Raji (cell line): ENCODE results near the gene PTPRM.

Experiments used
- POLR2A ChIP-seq: IDR thresholded peaks from 2 replicates; pipeline ENCODE4 v1.6.1; 2011; ENCODE audit warnings: low read depth, low read length, control low read depth; ENCODE audit not compliant: insufficient read depth

The PTPRM gene

DNA sequence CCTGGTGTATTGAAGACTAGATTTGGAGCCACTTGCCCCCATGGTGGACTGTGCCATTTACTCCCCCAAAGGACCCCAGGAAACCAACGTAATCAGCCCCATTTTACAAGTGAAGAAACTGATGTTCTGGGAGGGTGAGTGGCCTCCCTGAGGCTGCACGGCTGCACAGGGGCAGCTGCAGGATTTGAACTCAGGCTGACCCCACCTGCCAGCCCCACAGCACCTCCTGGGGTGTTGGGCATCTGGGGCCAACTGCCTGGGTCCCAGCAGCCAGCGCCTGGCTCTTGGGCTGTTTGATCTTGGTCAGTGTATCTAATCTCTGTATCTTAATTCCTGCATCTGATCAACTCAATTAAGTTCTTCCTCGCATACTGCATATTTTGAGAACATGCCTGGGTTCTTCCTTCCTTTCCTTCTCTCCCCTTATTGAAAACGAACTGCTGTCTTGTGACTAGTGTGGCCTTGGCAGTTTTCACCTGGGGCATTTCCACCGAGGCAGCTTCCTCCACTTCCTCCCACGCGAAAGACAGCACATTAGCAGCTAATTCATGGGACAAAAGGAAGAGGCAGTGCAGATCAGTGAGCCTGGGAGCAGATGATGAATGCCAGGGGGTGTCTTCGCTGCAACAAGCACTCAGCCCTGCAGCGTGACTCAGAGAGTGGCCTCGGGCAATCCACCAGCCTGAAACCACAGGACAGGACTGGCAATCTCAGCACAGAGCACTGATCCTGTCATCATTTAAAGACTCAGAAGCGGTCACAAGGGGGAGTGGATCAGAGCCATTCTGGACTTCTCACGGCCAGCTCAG, 858.0 kb downstream of the PTPRM start:
- TF ChIP-seq POLR2A: no peak

DNA sequence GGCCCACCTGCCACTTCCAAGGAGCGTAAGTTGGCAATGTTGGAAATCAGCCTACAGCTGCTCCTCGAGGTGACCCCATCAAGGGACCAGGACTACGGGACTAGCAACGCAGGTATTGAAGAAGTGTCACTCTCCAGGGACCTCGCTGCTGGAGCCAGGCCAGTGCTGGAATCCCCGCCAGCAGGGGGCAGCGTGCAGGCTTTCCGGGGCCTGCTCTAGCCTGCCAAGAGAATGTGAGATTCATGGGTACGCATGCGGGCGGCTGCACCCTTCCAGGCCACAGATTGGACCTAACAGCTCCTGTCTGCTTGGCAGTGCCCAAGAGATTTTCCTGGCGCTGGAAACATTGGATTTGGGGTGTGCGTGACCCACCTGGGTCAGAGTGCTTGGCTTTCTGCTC, 859.3 kb downstream of the PTPRM start:
- TF ChIP-seq POLR2A: no peak

DNA sequence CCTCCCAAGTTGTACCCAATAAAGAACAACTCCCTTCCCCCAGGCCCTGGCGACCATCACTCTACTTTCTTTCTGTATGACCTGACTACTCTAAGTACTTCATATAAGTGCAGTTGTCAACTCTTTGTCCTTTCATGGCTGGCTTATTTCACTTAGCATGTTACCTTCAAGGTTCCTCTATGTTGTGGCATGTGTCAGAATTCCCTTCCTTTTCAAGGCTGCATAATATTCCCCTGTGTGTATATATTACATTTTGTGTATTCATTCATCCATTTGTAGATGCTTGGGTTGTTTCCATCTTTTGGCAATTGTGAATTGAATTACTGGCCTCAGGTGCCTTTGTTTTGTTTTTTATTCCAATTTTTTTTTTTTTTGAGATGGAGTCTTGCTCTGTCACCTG, 860.2 kb downstream of the PTPRM start:
- no peak for TF ChIP-seq POLR2A

DNA sequence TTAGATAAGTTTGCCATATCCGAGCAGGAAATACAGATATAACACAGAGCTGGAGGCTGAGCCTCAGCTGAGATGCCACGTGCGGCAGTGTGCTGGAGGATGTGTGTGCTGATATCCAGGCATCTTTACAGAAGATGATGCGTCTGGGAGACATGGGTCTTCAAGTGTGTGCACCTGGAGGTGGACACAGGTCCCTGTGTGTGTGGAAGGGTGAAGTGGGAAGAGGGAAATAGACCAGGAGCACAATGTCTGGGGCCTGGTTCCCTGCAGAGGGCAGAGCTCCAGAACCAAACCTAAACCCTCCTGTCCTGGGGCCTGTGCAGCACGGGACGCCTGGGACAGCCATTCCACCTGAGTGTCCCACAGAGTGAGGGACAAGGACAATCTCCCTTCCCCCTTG, 861.8 kb downstream of the PTPRM start:
- no peak for TF ChIP-seq POLR2A

DNA sequence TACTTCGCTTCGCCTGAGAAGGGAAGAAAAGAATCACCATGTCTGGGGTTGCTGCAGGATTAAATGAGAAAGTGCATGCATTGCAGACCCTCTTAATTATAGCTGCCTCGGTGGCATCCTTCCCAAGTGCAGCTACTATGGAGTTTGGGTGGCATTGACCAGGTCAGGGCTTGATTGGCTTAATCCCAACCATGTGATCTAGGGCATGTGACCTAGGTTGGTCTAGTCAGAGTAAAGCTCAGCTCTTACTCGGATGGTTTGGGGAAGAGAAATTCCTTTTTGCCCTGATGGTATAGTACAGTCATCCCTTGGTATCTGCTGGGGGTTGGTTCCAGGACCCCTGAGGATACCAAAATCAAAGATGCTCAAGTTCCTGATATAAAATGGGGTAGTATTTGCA, 863.9 kb downstream of the PTPRM start:
- TF ChIP-seq POLR2A: no peak

DNA sequence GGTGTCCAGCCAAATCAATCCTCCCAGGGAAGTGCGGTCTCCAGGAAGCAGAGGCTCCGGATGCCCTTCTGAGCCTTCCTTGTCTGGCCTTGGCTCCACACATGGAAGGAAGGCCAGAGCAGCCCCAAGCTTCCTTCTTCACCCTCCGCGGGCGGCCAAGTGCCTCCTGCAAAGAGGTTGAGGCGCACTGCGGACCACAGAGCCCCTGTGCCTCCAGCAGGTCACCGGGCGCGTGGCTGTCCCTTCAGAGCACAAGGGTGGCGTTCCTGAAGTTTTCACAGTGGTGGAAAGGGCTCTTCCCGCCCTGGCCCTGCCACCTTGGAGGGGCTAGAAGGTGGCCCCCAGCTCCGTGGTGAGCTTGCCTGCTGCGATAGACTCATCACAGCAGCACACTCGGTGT, 866.2 kb downstream of the PTPRM start:
- TF ChIP-seq POLR2A: no peak

DNA sequence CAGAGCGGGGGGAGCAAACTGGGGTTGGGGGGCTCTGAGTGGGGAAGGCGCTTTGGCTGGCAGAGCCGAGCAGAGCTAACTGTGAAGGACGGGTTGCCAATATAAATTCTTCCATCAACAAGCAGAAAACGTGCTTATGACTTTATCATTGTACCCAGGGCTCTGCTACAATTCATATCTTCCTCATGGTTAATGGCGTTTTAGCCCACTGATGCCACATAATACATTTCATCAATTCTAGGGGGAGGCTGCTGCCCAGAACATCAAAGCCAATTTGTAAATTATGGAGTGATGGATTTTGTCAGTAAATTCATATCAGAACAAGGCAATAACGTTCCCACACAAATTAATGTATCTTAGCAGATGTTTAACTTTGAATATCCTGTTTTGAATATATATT, 866.7 kb downstream of the PTPRM start:
- no peak for TF ChIP-seq POLR2A

DNA sequence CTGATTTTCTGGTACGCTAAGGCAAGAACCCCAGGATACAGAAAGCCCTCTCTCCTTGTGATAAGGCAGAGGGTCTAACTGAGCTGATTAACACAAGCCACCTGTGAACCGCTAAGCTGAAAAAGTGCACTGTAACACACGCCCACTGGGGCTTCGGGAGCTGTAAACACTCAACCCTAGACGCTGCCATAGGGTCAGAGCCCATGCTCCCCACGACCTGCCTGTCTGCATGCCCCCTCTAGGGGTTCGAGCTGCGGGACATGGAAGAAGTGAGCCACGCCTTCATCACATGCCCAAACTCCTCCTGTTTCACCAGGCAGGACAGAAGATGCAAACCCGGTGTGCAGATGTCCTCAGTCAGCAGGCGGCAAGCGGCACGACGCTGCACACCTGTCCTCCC, 868.3 kb downstream of the PTPRM start:
- TF ChIP-seq POLR2A: no peak

DNA sequence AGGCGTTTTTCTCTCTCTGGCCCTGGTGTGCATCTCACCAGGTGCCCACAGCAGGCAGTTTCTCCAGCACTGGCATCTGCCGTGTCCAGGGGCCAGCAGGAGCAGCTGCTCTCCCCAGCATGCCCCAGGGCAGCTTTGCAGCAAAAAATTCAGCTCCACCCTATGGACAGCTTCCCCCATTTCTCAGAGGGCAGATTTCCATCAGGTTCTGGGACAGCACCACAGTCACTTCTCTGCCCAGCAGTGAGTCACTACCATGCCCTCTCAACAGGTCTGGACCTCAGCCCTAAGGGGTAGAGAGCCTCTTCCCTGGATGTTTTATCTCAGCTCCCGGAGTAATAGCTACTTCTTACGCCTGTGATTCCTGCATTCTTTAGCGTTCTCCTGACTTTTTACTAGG, 871.9 kb downstream of the PTPRM start:
- TF ChIP-seq POLR2A: no peak

DNA sequence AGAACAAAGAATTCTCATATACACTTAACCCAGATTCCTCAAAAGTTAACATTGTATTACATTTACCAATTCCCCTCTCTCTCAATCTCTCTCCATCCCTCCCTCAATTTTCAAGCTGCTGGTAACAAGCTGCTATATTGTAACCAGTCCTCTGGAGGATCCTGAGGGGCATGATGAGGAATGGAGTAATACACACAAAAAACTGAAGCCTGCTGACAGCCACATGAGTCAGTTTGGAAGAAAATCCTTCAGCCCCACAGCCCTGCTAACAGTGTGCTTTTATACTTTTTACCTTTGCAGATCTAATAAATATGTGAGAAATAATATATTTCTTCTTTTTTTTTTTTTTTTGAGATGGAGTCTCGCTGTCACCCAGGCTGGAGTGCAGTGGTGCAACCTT, 876.4 kb downstream of the PTPRM start:
- no peak for TF ChIP-seq POLR2A

DNA sequence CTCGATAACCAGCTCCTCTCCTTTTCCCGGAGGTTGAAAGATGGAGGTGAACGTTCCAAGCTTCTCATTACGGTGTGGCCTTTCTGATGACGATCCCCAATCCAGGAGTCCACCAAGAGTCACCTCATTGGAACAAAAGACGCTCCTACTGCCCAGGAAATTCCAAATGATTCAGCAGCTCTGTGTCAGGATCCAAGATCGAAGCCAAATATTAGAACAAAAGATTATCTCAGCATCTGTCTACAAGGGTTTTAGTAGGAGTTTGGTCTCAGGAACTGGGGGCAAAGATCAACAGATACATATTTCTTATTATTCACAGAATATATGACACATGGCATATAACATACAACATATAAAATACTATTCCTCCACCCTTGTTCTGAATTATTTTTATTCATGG, 881.0 kb downstream of the PTPRM start:
- TF ChIP-seq POLR2A: no peak

DNA sequence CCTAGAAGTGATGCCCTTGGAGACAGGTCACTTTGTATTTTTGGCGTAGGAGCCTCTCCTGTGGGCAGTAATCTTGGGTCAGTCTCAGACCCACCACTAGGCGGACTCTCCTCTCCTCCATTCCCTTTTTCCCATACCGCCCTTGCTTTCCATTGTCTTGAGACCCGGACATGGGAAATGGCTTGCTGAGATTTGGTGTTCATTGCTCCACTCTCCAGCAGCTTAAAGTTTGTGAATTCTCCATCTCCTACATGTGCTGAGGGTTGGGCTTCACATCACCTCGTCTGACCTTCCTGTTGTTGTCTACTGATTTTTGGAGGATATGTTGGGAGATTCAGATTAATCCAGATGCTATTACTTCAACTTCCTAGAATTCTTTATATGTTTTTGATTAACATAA, 882.9 kb downstream of the PTPRM start:
- no peak for TF ChIP-seq POLR2A

DNA sequence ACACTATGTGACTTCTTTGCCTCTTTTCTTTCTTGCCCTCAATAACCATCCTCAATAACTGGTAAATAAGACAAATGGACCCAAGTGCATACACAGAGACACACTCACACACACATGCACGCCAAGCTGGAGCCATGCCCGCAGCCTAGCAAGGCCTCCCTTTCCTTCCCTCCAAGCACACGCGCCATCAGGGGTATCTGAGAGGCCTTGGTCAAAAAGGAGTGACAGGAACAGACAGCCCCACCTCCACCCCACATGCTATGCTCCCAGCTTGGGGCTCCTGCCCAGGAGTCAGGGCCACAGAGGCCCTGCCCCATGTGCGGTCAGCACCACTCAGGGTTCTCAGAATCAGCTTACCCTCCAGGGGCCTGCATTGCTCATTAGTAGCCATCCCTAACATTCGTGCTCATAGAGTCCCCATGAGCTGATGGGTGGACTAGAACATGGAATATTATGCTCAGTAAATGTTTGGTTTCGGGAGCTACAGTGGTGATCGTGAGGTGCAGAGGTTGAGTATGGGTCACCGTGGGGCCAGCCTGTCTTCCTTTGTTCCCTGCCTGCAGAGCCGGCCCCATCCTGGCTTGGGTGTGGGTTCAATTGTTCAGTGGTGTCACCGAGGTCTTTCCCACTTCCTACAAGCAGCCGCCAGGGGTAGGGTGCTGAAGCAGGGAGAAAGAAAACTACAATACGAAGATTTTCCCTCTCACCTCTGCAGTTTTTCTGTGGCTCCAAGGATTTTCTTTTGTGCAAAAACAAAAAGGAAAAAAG, 884.0 kb downstream of the PTPRM start:
- TF ChIP-seq POLR2A: no peak

DNA sequence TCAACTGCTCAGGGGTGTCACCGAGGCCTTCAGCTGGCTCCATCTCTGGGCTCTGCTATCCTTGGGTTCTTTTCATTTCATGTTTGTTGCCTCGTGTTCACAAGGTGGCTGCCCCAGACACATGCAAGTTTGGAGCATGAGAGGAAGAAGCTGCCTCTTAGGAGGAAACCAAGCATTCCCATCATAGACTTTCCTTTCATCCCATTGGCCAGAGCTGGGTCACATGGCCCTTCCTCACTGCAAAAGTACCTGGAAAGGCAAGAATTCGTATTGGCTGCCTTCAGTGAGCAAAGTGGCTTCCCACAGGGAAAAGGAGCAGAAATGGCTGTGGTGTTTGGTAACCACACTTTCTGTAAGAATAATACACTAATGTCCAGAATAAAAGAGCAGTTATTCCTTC, 886.4 kb downstream of the PTPRM start:
- no peak for TF ChIP-seq POLR2A

DNA sequence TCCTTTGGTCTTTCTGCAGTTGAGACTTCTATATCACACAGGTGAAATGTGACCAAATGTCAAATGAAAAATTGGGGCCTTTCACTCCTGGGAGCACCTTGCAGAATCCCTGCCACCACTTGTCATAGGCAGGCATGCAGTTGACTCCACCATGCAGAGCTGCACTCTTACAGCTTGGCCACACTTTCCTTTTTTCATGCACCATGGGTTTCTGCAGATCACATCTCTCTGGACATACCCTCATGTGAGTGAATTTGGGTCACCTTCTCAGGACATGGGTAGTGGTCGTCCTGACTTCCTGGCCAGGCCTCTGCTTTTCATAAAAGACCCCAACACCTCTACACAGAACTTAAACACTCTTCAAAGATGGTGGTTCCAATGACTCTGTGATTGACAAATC, 887.0 kb downstream of the PTPRM start:
- TF ChIP-seq POLR2A: no peak
